H1 (cell line): Measurements from ENCODE around the gene PAQR4.

Experiments
- BCL11A ChIP-seq, 2 experiments: IDR thresholded peaks; one replicate each; pipeline ENCODE4 v1.6.1; 2011; ENCODE audit warnings: low read depth in 2 of 2, low read length in 2 of 2, mild to moderate bottlenecking in 2 of 2
- CHD2 ChIP-seq: IDR thresholded peaks from 2 replicates; pipeline ENCODE4 v1.6.1; 2012; ENCODE audit warnings: low read length, improper control_type of control experiment
- CTCF ChIP-seq, 3 experiments: IDR thresholded peaks; 1 replicate in 2 of 3; 2 replicates in 1 of 3; pipeline versions ENCODE4 v1.5.1 to v1.6.1; 2011; ENCODE audit warnings: low read length in 3 of 3, mild to moderate bottlenecking in 3 of 3, inconsistent platforms in 2 of 3, low read depth in 1 of 3, moderate library complexity in 1 of 3; ENCODE audit not compliant: insufficient read depth in 1 of 3; ENCODE audit errors: control extremely low read depth in 1 of 3
- EGR1 ChIP-seq: IDR thresholded peaks from 2 replicates; pipeline ENCODE4 v1.6.1; 2011; ENCODE audit warnings: low read depth, low read length, borderline replicate concordance
- EP300 ChIP-seq, 2 experiments: IDR thresholded peaks; 1 replicate in 1 of 2; 2 replicates in 1 of 2; pipeline ENCODE4 v1.6.1; 2011 to 2012; ENCODE audit warnings: low read depth in 2 of 2, low read length in 2 of 2, mild to moderate bottlenecking in 2 of 2, borderline replicate concordance in 1 of 2, inconsistent platforms in 1 of 2, moderate library complexity in 1 of 2
- EZH2 ChIP-seq: fragments of 200-600 bp; sonication (generic); IDR thresholded peaks from 2 replicates; pipeline ENCODE4 v1.7.1; 2012; ENCODE audit warnings: low read depth, mild to moderate bottlenecking, moderate library complexity, low read length, inconsistent platforms; ENCODE audit not compliant: severe bottlenecking
- NRF1 ChIP-seq: IDR thresholded peaks from 2 replicates; pipeline ENCODE4 v1.6.1; 2011; ENCODE audit warnings: mild to moderate bottlenecking, low read depth, low read length, improper control_type of control experiment
- POLR2A ChIP-seq, 2 experiments: IDR thresholded peaks; 1 replicate in 1 of 2; 2 replicates in 1 of 2; pipeline ENCODE4 v1.6.1; 2011; ENCODE audit warnings: low read depth in 2 of 2, low read length in 2 of 2, mild to moderate bottlenecking in 2 of 2; ENCODE audit errors: control extremely low read depth in 1 of 2
- RFX5 ChIP-seq: IDR thresholded peaks from 2 replicates; pipeline ENCODE4 v1.6.1; 2011; ENCODE audit warnings: low read depth, low read length, improper control_type of control experiment, borderline replicate concordance
- RNF2 ChIP-seq: fragments of 200-900, 300-1000 bp; sonication (generic); IDR thresholded peaks from 2 replicates; pipeline ENCODE4 v1.7.1; 2016; ENCODE audit warnings: borderline replicate concordance, low read depth, mild to moderate bottlenecking, antibody characterized with exemption, low read length; ENCODE audit not compliant: poor library complexity, severe bottlenecking; ENCODE audit errors: missing control alignments
- TCF12 ChIP-seq: IDR thresholded peaks from 2 replicates; pipeline ENCODE4 v1.6.1; 2011; ENCODE audit warnings: low read depth, mild to moderate bottlenecking, low read length

DNA sequence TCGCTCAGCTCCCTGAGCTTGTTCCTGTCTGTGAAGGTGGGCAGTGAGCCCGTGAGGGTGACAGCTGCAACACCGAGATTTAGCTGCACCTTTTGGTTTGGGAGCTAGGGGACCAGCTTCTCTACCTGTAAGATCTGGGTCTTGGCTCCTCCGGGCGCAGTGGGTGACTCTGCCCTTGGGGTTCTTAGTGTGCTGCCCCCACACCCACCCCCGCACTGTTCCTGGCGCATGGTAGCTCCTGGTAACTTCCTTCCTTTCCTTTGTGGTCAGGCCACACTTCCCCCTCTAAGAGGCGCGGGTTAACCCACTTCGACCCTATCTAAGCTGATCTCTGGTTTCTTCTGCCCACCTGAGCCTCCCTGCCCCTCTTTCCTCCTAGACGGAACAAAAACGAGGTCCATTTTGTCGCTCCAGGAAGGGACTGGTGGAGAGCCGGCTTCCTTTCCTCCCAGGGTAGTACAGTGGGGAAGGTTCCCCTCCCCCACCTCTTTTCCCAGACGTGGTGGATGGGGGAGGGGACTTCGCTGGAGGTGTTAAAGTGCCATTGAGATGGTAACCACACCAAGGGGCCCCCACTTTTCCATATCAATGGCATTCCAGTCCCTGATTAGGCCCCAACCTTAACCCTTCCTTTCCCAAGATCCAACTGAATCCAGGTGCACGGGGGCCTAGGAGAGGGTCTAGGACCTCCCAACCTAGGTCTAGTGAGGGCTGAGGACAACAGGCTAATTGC is 39.0 kb downstream of the PAQR4 start:
- peak; percentile 85 for TF ChIP-seq EGR1
- no peak for TF ChIP-seq CTCF (IDR thresholded peaks at IDR 0.05; ENCODE audit: control extremely low read depth in 1 of 3, insufficient read depth in 1 of 3, low read depth in 1 of 3, low read length in 3 of 3)
- no peak for TF ChIP-seq RFX5
- peak; percentile 86 to 100 for TF ChIP-seq EP300 (IDR thresholded peaks at IDR 0.05; ENCODE audit: borderline replicate concordance in 1 of 2, low read depth in 2 of 2, low read length in 2 of 2)
- TF ChIP-seq BCL11A (IDR thresholded peaks at IDR 0.05; ENCODE audit: low read depth in 2 of 2, low read length in 2 of 2): peak; percentile 87 to 88
- no peak for TF ChIP-seq NRF1
- TF ChIP-seq CHD2: peak; percentile 83
- TF ChIP-seq TCF12: peak; percentile 100
- no peak for TF ChIP-seq RNF2
- TF ChIP-seq EZH2: no peak
- TF ChIP-seq POLR2A (IDR thresholded peaks at IDR 0.05; ENCODE audit: control extremely low read depth in 1 of 2, low read depth in 2 of 2, low read length in 2 of 2): peak; percentile 84 to 87
